HUDEP-2 (cell line): ENCODE results near the gene AOX1.
"Not testable (repeated sequence)": the region's sequence is repeated elsewhere in the genome, so short reads cannot be mapped to it uniquely, and the experiment has no call there.

ENCODE experiments used
- DNase-seq, 76 experiments: peaks; one replicate each; lab custom pipeline; 2025; ENCODE audit not compliant: unreplicated experiment in 76 of 76; lab: John Stamatoyannopoulos, UW

The AOX1 gene

DNA sequence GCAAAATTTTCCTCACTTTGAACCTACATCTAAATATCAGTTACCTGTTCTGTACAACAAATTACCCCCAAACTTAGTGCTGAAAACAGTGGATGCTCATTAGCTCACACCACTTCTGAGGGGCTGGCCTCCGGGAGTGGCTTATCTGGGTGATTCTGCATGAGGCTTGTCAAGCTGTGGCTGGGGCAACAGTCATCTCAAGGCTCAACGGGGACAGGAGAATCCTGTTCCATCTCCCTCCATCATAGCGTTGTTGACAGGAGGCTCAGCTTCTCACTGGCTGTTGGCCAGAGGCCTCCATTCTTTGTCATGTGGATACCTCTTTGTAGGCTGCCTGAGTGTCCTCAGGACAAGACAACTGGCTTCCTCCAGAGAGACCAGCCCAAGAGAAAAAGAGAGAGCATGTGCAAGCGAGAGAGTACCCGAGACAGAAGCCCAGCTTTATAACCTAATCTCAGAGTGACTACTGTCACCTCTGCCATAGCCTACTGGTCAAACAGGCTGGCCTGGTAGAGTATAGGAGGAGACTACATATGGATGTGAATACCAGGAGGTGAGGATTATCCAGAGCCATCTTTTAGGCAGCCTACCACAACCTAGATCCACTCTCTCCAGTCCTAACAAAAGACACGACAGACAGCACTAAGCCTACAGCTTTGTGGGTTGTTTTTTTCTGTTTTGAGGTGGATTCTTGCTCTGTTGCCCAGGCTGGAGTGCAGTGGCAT is 79.1 kb downstream of the AOX1 start:
- no peak for DNase-seq

DNA sequence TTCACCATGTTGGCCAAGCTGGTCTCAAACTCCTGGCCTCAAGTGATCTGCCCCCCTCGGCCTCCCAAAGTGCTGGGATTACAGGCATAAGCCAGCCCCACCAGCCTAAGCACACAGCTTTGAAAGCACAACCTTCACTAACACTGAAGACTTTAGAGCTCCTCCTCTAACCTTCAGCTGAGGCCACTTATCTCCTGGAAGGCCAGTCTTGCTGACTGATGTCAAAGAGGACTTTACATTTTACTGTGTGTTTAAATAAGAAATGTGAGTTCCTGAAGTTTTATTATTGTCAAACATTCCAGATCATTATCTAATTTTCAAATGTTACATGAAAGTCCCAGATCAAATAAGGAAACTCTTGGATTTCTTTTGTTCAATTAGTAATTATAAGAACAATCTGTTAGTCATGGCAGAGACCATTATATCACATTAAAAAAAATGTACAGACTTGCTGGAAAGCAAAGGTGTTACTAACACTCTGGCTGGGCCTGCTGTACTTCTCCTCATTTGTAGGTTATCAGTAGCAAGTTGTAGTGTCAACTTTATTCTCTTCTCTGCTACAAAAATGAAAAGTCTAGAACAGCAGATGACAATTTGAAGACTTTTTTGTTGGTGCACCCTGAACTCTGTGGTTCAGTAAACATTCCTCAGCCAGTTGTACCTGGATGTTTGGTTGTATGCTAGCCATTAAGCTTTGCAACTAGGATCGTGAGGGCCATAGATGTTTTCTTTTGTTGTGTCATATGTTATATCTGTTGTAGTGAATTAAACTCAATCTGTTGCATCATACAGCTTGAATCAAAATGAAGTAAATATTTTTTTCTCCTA is 80.0 kb downstream of the AOX1 start:
- DNase-seq: no peak

DNA sequence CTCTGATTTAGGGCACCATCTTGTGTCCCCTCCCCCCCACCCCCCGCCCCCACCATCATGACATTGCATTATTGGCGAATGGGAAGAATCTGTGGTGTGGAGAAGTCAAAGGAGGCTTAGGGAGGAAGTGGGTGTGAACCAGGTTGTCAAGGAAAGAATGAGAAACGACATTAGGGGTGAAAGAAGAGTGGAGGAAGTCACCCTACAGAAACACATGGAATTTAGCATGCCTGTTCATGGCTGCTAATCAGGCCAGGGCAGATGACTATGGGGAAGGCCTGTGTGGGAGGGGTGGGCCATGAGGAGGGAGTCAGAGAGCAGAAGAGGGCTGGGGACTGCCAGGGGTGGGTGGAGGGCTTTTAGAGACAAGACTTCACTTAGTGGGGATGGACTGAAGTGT is 81.6 kb downstream of the AOX1 start:
- no peak for DNase-seq

DNA sequence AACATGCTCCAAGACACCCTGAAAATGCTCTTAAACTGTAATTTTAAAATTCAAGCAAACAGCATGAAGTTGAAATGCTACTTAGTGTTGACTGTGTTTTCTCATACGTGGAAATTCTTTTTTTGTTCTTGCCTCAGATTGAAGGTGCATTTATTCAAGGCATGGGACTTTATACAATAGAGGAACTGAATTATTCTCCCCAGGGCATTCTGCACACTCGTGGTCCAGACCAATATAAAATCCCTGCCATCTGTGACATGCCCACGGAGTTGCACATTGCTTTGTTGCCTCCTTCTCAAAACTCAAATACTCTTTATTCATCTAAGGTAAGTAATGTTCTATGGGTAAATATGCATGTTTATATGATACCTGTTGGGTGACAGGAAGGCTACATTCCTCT is 82.7 kb downstream of the AOX1 start:
- DNase-seq: no peak

DNA sequence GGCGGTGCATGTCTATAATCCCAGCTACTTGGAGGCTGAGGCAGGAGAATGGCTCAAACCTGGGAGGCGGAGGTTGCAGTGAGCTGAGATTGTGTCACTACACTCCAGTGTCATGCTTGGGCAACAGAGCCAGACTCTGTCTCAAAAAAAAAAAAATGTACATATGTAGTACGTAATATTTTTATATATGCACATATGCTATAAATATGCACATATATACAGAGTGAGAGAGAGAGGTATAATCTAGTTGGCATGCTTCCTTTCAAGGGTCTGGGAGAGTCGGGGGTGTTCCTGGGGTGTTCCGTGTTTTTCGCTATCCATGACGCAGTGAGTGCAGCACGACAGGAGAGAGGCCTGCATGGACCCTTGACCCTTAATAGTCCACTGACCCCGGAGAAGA is 83.5 kb downstream of the AOX1 start:
- no peak for DNase-seq

DNA sequence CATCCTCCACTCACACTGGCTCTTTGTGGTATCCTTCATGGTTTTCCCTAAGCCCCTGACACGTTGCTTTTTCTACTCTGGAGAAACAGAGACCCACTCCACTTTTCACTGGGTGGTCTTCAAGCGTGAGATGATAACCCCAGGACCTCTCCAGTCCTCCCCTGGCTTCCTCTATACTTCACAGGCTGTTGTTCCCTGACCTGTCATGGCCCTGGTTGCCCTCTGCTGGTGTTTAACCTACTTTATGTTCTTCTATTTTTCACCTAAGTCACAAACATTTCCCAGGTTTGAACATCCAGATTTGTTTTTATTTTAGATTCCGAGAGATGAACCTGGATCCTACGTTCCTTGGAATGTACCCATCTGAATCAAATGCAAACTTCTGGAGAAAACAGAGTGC is 84.5 kb downstream of the AOX1 start:
- no peak for DNase-seq

DNA sequence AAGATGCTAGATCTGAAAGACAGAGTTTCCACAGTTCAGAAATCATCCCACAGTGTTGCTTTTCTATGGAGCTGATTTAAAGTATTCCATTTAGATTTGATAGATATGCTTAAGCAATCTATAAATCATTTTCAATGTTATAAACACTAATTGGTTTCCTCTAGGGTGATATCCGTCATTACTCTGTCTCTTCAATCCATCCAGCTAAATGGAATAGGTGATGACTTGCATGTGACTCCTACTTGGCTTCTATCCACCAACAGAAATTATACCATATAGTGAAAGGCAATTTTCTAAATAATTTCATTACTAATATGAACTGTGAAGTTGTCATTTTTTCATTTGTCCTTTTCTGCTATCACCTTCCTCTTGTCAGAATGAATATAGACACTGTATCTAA is 84.9 kb downstream of the AOX1 start:
- no peak for DNase-seq

DNA sequence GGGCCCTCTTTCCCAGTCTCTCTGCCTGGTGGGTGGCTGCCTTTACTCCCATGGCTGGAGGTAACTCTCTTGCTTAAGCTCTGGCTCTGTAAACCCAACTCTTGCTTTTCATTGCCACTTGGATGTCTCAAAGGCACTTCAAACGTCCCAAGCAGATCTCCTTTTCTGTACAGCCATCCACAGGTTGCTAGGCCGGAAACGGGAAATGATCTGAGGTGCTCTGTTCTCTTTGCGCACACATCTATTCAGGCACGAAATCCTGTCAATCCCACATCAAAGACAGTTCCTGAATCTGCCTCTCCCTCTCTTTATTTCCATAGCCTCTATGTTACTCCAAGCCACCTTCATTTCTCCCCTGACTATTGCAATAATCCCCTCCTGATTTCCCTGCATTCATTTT is 87.4 kb downstream of the AOX1 start:
- no peak for DNase-seq

DNA sequence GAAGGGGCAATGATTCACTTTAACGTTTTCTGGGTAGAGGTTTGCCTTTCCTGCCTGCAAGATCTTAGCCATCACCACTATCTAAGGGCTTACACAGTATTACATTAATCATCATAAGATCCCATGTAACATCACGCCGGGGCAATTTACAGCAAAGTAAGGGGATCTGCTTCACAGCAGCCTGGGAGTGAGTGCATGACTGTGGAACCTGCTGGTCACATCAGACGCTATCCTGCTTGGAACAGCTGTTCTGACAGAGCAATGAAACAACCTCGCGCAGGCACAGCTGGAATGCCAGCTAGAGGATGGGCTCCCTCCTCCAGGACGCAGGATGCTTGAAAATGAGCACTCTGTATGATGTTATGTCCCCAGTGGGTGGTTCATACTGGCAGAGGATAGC is 89.0 kb downstream of the AOX1 start:
- no peak for DNase-seq

DNA sequence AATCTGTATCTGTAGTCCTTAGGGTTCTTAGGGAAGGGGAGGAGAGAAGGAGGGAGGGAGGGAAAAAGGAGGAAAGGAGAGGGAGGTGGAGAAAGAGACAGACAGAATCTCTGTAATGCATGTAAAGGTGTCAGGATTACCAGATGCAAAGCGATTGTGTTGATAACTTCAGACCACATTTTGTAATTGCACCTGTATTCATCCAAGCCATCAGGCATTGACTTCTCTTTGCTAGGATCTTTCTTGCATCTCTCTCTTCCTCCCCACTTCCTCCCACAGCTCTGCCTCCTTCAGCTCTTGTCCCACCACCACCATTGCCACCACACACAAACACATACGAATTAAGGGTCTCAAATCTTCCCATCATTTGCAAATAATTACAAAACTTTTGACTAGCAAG is 91.4 kb downstream of the AOX1 start:
- no peak for DNase-seq

DNA sequence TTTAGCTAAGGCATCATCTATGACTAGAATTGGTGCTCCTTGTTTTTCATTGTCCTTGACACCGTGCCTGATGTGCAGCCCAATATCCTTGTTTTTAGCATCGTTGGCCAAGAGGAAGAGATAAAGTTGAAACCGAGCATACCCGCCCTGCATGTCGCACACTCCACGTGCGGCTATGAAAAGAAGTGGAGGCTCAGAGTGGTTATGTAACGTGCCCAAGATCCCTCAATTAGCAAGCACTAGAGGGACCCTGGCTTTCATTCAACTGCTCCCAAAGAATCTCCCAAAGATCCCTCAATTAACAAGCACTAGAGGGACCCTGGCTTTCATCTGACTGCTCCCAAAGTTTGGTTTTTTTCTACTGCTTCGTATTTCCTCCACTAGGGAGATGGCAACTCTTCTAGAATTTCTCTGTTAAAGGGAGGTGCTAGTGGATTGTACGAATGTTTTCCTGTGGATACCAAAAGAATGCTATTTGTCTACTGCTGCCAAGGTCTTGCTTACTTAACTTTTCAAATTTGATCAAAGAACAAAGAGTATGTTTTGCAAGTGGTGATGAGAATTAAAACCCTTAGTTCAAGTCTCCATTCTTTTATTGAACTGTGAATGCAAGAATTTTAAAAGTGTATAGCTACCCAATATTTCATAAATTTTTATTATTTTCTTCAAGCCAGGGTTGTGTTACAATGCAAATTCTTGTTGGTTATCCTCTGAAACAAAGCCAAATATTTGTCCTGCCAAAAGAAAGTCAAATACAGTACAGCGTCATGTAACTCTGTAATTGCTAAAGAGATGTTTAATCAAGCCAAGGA is 92.1 kb downstream of the AOX1 start:
- no peak for DNase-seq

DNA sequence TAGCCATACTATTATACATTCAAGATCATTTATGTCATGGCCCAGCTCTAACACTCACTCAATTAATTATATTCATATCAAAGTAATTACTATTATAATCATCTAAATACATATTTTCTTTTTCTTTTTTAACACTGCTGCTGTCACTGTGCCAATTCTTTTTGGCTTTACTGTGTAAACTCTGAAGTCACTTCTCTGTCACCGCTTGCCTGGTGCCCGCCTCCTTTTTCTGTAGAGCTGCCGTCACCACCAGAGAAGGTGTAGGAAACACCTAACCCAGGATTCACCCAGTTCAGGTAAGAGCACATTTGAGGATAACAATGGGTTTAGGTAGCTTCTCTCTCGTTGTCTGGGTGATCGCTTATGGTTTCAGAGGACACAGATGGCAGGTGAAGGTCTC is 93.3 kb downstream of the AOX1 start:
- DNase-seq: no peak

DNA sequence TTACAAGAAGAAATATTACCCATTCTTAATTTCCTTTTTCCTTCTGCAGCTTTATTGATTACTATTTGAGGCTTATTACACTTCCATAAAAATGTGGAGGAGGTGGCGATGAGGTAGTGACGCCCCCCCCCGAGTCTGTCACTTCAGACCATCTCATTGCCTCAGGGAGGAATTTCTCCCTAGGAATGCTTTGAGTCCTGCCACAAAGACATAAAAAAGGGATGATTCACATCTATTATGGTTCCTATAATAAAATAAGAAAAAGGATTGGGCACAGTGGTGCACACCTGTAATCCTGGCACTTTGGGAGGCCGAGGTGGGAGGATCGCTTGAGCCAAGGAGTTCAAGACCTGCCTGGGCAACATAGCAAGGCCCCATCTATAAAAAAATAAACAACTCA is 93.7 kb downstream of the AOX1 start:
- no peak for DNase-seq

DNA sequence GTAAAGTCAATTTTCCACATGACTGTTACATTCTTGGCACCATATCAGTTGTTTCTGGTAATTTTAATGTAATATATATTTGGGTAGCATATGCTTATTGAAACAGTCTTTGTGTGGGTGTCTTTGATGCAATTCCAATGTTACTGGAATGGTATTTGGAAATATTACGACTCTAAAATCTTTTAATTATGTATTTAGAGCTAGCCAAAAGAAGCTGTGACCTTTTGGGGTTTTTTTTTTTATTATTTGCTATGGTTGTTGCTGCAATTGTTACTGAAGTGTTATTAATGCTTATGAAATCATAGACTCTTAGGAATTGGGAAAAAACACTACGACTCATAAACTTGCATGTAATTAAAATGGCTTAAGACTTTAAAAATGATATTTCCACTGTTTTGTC is 95.9 kb downstream of the AOX1 start:
- DNase-seq: no peak

DNA sequence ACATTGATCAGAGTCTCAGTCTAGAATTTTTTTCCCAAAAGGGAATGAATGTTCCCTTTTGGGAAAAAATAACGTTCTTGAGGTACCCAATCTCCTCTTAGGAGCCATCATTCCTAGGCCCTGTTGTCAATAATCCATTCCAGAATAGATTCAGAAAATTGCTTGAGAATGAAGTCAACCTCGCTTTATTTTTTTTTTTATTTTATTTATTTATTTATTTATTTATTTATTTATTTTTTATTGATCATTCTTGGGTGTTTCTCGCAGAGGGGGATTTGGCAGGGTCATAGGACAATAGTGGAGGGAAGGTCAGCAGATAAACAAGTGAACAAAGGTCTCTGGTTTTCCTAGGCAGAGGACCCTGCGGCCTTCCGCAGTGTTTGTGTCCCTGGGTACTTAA is 96.6 kb downstream of the AOX1 start:
- not testable (repeated sequence) for DNase-seq

DNA sequence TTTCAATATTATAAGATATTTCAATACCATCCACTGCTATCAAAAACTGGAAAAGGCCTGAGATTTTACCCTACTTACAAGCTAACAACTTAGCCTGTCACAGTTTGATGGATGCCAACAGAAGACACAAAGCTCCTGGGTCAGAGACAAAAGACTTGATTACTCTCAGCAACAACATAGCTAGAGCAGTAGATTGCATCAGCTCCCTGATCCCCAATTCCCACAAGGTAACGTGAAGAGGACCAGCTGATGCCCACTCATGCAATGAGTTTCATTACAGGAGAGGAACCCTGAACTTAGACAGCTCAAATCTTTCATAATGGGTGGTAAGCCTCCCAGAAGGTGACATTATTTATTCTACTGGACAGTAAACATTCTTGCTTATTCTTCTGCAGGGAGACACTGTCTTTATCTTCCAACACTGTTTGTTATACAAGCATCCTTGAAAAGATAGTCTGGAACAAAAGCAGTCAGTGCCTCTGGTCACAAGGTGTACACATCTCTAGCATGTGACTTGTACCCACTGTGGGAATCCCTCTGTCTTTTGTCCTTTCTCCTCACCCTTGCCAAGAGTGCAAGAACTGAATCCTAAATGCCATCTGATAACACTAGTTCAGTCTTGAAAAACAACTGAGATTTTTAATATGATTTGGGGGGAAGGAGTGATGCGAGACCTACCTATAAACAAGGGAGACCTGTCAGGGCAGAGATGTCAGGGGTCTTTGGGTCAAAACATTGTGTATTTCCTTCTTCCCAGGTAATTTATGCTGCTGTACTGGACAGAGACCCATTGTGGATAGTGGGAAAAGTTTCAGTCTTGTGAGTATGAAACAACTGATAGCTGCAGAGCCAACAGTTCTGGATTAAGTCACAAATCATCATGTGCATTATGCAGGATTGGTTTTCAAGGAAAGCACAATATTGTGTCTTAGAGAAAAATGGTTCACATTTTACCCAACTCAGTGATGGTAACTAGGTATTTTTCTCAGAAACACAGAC is 102.4 kb downstream of the AOX1 start:
- DNase-seq: no peak

DNA sequence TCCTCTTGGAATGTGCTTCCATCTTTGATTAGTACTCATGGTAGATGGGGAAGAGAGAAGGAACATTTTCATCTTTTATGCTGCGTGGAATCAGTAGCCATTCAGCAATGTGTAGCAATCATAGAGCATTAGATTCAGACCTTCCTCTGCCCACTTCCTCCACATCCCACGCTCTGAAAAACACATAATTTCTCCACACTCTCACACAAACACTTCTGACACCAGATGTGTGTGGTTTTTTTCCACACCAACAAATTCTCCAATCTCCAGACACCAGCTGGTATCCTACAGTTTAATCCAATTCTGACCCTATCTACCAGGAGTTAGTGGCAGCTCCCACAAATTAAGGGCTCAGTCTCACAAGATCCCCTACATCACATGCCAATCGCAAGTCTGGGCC is 103.3 kb downstream of the AOX1 start:
- no peak for DNase-seq

DNA sequence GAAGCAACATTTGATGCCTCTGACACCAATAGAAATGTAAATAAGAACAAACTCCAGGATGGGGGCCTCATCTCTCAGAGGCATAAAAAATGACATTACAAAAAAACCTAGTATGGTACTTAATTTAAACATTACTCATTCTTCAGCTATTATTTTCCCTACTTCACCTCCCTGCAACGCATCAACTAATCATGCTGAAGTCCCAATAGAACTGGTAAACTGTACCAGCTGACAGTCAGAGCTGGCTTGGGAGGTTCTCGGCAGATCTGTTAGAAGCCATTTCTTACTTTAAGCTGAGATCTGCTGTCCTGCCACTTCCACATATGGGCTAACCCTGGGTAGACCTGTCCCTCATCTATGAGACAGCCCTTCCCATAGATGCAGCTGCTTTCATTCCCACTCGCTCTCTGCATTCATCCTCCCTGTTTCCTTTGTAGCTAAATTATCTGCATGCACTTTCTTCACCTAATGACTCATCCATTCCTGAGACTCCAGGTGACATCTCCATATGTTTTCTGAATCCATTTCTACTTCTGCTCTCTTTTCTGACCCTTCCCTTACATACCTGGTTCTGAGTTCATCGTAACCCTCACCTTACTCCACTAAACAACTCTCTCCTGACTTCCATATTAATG is 108.1 kb downstream of the AOX1 start:
- DNase-seq: no peak

DNA sequence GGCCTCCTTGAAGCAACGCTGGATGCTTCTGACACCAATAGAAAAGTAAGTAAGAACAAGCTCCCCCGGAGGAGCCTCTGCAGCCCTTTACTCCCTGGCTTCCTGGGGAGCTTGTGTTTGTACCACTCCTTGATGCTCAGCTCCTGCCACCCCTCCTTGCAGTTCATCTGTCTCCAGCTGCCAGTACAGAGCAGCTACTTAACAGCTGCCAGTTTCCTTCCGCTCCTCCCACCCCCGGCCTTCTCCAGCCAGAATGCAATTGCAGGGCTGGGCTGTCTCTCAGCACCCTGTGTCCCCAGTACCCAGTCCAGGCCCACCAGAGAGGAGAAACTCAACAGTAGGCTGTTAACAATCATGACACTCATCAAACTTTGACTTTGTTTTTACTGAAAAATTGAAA is 109.4 kb downstream of the AOX1 start:
- no peak for DNase-seq

DNA sequence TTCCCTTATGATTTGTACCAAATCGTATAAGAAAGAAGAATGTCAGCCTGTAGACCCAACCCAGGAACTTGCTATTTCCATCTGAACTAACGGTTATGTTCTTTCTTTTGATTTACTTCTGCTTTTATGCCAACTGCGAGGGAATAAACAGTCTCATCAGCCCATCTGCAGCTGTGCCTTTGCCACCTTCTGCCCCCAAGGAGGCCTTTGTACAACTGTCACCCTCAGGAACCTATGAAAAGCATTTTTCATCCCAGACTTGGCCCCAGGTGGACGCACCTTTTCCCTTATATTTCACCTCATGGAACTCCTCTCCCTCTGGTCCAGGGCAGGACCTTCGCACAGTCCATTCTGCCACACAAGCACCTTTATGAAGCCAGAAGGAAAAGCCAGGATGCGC is 109.8 kb downstream of the AOX1 start:
- no peak for DNase-seq
